ENCODE results near the gene CYP20A1.
"Not testable (repeated sequence)": the region's sequence is repeated elsewhere in the genome, so short reads cannot be mapped to it uniquely, and the experiment has no call there.

The CYP20A1 gene, protein sequence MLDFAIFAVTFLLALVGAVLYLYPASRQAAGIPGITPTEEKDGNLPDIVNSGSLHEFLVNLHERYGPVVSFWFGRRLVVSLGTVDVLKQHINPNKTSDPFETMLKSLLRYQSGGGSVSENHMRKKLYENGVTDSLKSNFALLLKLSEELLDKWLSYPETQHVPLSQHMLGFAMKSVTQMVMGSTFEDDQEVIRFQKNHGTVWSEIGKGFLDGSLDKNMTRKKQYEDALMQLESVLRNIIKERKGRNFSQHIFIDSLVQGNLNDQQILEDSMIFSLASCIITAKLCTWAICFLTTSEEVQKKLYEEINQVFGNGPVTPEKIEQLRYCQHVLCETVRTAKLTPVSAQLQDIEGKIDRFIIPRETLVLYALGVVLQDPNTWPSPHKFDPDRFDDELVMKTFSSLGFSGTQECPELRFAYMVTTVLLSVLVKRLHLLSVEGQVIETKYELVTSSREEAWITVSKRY

DNA sequence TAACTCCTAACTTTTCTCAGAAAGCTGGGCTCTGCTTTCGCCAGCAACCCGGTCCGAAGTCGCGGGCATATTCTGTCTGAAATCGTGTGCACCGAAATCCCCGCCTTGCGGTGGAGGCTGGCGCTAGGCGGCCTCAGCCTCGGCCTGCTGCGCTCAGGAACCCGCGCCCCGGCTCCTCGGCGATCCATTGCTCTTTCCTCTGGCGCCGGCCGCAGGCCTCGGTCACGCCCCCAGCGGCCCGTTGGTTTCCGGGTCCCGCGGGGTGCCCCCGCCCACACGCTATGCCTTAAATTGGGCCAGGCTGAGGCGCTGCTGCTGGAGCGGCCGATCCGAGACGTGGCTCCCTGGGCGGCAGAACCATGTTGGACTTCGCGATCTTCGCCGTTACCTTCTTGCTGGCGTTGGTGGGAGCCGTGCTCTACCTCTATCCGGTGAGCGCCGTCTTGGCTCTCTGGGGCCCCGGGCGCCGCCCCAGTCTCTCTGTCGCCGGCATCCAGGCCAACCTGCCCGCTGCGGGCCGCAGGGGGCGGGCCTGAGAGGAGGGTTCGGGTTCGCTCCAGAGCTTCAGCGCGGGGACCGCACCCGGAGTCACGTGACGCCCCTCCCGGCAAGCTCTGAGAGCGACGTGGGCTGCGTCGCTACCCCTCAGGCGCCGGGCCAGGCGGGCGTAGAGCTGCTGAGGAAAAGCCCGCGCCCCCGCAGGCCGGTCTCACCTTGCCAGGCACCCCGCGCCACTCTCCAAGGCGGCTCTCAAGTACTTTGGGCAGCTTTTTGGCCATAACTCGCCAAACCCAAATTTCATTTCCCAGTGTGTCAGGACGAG, at the start of gene CYP20A1:
Gene CYP20A1 (plus strand): TSS at position 315 of the 823 bp plus-strand sequence. CDS start 45 bp downstream, at position 360.
- in situ Hi-C loops (cut with MboI; ENCODE audit: low pct_unique_long_range_greater_than_20kb, low sequenced_read_pairs, unreplicated experiment), result no loop called here
- TF ChIP-seq, protein P1, sequence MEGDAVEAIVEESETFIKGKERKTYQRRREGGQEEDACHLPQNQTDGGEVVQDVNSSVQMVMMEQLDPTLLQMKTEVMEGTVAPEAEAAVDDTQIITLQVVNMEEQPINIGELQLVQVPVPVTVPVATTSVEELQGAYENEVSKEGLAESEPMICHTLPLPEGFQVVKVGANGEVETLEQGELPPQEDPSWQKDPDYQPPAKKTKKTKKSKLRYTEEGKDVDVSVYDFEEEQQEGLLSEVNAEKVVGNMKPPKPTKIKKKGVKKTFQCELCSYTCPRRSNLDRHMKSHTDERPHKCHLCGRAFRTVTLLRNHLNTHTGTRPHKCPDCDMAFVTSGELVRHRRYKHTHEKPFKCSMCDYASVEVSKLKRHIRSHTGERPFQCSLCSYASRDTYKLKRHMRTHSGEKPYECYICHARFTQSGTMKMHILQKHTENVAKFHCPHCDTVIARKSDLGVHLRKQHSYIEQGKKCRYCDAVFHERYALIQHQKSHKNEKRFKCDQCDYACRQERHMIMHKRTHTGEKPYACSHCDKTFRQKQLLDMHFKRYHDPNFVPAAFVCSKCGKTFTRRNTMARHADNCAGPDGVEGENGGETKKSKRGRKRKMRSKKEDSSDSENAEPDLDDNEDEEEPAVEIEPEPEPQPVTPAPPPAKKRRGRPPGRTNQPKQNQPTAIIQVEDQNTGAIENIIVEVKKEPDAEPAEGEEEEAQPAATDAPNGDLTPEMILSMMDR (IDR thresholded peaks at IDR 0.05; ENCODE audit: extremely low read depth, insufficient read depth, missing control alignments), result peak; percentile 39
- peak; percentile 93 for DNase-seq (ENCODE audit: low spot score)

DNA sequence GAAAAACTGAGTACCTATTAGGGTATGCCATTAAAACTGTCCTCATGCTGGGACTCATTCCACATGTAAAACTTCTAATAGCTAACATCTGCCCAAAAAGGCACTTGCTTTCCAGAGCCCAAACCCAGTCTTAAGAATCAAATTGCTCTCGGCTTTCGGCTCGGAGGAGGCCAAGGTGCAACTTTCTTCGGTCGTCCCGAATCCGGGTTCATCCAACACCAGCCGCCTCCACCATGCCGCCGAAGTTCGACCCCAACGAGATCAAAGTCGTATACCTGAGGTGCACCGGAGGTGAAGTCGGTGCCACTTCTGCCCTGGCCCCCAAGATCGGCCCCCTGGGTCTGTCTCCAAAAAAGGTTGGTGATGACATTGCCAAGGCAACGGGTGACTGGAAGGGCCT, 48.3 kb upstream of the CYP20A1 start:
- in situ Hi-C loops (cut with MboI; ENCODE audit: low pct_unique_long_range_greater_than_20kb, low sequenced_read_pairs, unreplicated experiment); DNase-seq (ENCODE audit: low spot score): not testable (repeated sequence)

DNA sequence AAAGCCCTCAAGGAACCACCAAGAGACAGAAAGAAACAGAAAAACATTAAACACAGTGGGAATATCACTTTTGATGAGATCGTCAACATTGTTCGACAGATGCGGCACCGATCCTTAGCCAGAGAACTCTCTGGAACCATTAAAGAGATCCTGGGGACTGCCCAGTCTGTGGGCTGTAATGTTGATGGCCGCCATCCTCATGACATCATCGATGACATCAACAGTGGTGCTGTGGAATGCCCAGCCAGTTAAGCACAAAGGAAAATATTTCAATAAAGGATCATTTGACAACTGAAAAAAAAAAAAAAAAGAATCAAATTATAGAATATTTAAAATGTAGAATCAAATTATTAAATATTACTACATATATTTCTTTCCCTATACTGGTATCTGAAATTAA, 47.8 kb upstream of the CYP20A1 start:
- DNase-seq (ENCODE audit: low spot score); in situ Hi-C loops (cut with MboI; ENCODE audit: low pct_unique_long_range_greater_than_20kb, low sequenced_read_pairs, unreplicated experiment): not testable (repeated sequence)

DNA sequence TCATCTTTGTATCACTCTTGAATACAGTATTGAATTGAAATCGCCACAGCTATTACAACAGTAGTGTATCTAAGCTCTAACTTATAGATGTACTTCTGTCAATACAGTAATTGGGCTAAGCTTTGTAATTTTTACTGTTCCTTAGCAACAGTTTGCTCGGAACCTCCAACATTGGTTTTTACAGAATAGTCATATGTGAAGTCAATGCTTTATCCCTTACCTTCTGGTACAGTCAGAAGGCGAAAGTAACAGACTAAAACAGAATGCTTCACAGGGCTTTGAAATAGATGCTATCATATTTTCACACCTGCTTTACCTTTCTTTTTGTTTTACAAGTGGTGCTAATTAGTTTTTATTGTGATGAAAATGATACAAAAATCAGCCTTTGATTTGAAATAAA, 46.9 kb upstream of the CYP20A1 start:
- in situ Hi-C loops (cut with MboI; ENCODE audit: low pct_unique_long_range_greater_than_20kb, low sequenced_read_pairs, unreplicated experiment), result no loop called here
- TF ChIP-seq, protein P1 (IDR thresholded peaks at IDR 0.05; ENCODE audit: extremely low read depth, insufficient read depth, missing control alignments), result no peak
- peak; percentile 29 for DNase-seq (ENCODE audit: low spot score)

DNA sequence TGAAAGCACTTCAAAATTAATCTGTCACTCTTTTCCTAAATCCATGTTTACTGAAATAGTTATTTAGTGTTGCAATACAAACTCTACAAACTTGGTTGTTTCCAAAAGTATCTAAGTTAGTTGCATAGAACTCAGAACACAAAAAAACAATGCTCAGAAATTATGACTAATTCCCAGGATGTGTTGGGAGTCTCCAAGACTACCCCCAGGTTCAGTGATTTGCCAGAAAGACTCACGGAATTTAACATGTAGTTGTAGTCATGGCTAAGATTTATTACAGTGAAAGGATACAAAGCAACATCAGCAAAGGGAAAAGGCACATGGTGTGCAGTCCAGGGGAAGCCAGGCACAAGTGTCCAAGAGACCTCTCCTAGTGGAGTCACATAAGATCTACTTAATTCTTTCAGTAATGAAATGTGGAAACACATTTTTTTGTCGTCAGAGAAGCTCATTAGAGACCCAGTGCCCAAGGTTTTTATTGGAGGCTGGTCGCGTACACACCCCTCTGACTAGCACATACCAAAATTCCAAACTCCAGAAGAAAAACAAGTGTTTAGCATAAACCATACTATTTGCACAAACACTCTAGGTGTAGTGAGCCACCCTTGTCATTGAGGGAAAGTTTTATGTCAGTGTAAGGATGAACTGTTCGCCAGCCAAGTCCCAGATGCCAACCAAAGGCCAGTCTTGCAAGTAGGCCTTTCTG, 43.3 kb upstream of the CYP20A1 start:
- in situ Hi-C loops (cut with MboI; ENCODE audit: low pct_unique_long_range_greater_than_20kb, low sequenced_read_pairs, unreplicated experiment), result no loop called here
- DNase-seq (ENCODE audit: low spot score), result no peak
- TF ChIP-seq, protein P1 (IDR thresholded peaks at IDR 0.05; ENCODE audit: extremely low read depth, insufficient read depth, missing control alignments), result no peak

DNA sequence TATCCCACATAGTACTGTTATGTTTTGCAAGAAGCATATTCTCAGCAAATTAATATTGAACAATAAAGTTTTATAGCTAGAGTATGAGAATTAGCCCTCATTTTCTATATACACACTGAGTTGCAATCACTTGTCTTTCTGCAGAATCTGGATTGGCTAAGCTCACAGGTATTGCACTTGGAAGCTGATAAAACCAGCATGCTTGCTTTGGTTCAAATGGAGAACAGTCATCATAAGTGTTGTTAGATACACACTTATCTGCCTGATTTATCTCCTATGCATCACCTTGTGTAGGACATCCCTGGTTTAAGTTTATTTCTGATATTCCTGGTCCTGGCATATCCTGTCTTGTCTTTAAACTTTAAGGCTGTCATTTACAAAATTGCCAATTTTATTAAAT, 38.0 kb upstream of the CYP20A1 start:
- in situ Hi-C loops (cut with MboI; ENCODE audit: low pct_unique_long_range_greater_than_20kb, low sequenced_read_pairs, unreplicated experiment), result no loop called here
- no peak for DNase-seq (ENCODE audit: low spot score)
- TF ChIP-seq, protein P1 (IDR thresholded peaks at IDR 0.05; ENCODE audit: extremely low read depth, insufficient read depth, missing control alignments), result no peak

DNA sequence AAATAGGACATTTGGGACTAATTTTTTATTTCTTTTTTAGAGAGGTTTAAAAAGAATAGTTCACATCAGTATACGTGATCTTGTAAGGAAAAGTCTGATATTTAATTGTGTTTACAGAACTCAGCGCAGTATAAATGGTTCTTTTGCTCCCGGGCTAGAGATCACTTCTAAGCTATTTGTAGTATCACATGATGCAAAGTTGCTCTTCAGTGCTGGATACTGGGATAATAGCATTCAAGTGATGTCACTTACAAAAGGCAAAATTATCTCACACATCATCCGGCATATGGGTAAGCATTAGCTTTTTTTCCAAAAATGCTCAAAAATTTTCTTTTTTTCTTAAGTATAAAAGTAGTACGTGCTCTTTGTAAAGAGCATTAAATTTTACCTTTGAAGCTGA, 37.4 kb upstream of the CYP20A1 start:
- TF ChIP-seq, protein P1 (IDR thresholded peaks at IDR 0.05; ENCODE audit: extremely low read depth, insufficient read depth, missing control alignments), result no peak
- in situ Hi-C loops (cut with MboI; ENCODE audit: low pct_unique_long_range_greater_than_20kb, low sequenced_read_pairs, unreplicated experiment), result no loop called here
- DNase-seq (ENCODE audit: low spot score), result no peak

Data from GM13977 (cell line).